ENCODE results near the gene SESN1. TPM values are rescaled to one million over a fixed set of nuclear protein-coding genes. Genes with fewer than 3 reads are reported as not detected.

SESN1 gene
- total and polyA plus RNA-seq, 9 of the 15 experiments (the other 6 are each of a cell fraction or from before 2014, with no cell fraction given): 3.1 to 13.0 (median 7.4) TPM

- TF ChIP-seq BHLHE40 (IDR thresholded peaks at IDR 0.05; ENCODE audit: low read length) (no peak), ZNF140 (CRISPR knock-in tag; IDR thresholded peaks at IDR 0.05) (no peak), RFX7 (CRISPR knock-in tag; IDR thresholded peaks at IDR 0.05) (no peak), MYC (IDR thresholded peaks at IDR 0.05; ENCODE audit: low read depth, low read length) (peak; percentile 42), MYC (CRISPR knock-in tag; IDR thresholded peaks at IDR 0.05; ENCODE audit: borderline replicate concordance, low read depth) (no peak), MTA3 (IDR thresholded peaks at IDR 0.05; ENCODE audit: borderline replicate concordance) (peak; percentile 37; the same call in 1 of the 2 replicates), NCOA2 (IDR thresholded peaks at IDR 0.05; ENCODE audit: partially characterized antibody in 2 of 2) (no peak), POLR2A (conservative IDR thresholded peaks at IDR 0.05) (peak; percentile 69), TRIM24 (IDR thresholded peaks at IDR 0.05) (no peak), SNIP1 (IDR thresholded peaks at IDR 0.05; ENCODE audit: low read depth) (no peak), ZNF354B (CRISPR knock-in tag; IDR thresholded peaks at IDR 0.05) (no peak), ZNF444 (CRISPR knock-in tag; IDR thresholded peaks at IDR 0.05) (no peak), SOX6 (IDR thresholded peaks at IDR 0.05) (no peak), ARID4B (CRISPR knock-in tag; IDR thresholded peaks at IDR 0.05) (peak; percentile 77; the same call in 1 of the 2 replicates), ZNF174 (CRISPR knock-in tag; IDR thresholded peaks at IDR 0.05) (no peak), ZNF274 (IDR thresholded peaks at IDR 0.05; ENCODE audit: borderline replicate concordance, low read depth, low read length) (no peak), RUNX1 (IDR thresholded peaks at IDR 0.05; ENCODE audit: low read depth) (no peak), TFAM (CRISPR knock-in tag; conservative IDR thresholded peaks at IDR 0.05) (no peak), YY1 (IDR thresholded peaks at IDR 0.05; ENCODE audit: borderline replicate concordance in 1 of 3, control insufficient read depth in 1 of 3, extremely low read depth in 1 of 3, insufficient read depth in 3 of 3, insufficient read length in 1 of 3, insufficient replicate concordance in 2 of 3, low read depth in 1 of 3, low read length in 2 of 3) (peak in 1 of 3 experiments; percentile 55), CEBPZ (IDR thresholded peaks at IDR 0.05; ENCODE audit: borderline replicate concordance, low read depth, low read length) (no peak), NR4A1 (CRISPR knock-in tag; IDR thresholded peaks at IDR 0.05) (no peak), NR4A1 (tag; IDR thresholded peaks at IDR 0.05) (no peak)
Measured at GRCh38 chr6:109009236-109009961, 85.2 kb downstream of the SESN1 start (continued).
